Globus pallidus (tissue), 1 donor: ENCODE data around the gene ESPNL.
"Not testable (repeated sequence)": the region's sequence is repeated elsewhere in the genome, so short reads cannot be mapped to it uniquely, and the experiment has no call there.

Experiments used
- DNase-seq: peaks from one replicate; pipeline ENCODE4 v3.0.0-alpha.2; 2015; ENCODE audit warnings: low spot score

The ESPNL gene

DNA sequence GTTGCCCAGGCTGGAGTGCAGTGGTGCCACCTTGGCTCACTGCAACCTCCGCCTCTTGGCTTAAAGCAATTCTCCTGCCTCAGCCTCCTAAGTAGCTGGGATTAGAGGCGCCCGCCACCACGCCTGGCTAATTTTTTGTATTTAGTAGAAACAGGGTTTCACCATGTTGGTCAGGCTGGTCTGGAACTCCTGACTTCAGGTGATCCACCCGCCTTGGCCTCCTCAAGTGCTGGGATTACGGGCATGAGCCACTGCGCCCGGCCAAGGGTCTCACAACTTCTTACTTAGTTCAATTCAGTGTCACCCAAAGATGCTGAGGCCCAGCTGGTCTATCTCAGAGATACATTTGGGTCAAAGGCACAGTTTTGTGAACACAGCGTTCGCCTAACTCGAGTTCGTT, 15.6 kb downstream of the ESPNL start:
- DNase-seq = not testable (repeated sequence)

DNA sequence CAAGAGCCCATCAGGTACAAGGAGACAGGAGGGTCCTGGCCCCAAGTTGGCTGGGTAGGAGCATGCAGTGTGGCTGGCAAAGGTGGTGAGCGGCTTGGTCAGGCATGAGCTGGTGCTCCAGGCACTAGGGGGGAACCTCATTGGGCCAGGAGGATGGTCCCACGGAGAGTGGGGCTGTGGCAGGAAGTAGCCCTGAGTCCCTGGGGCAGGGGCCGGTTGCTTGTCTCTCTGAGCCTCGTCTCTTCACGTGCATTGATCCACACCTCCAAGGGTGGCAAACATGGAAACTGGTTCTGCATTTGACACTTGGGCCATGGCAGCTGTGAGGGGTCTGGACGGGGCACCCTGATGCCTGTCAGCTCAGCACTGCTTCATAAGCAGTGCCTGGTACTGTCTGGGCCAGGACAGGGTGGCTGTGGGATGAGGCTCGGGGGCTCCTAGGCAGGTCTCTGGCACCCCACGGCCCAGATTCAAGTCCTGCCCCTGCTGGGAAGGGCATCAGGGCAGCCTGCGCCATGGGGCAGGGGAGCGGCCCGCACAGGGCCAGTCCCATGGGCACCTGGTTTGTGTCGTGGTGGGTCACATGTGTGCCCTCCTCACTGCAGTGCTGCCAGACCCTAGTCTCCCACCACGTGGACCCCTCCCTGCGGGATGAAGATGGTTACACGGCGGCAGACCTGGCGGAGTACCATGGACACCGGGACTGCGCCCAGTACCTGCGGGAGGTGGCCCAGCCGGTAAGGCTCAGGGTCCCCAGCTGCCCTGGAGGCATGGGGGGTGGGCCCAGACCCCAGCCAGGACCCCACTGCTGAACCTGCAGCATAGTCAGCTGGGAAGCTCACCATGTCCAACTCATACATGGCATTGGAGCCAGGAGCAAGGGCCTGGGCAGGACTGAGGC, 16.4 kb downstream of the ESPNL start:
- no peak for DNase-seq

GRCh38 chr2:238117199-238118154, 17.3 kb downstream of the ESPNL start:
- DNase-seq = no peak

GRCh38 chr2:238119756-238120462, 19.8 kb downstream of the ESPNL start:
- DNase-seq = no peak

- DNase-seq = no peak
These were observed 20.5 kb downstream of the ESPNL start for GRCh38 chr2:238120463-238121298.

GRCh38 chr2:238121511-238122286, 21.6 kb downstream of the ESPNL start:
- DNase-seq = no peak

DNA sequence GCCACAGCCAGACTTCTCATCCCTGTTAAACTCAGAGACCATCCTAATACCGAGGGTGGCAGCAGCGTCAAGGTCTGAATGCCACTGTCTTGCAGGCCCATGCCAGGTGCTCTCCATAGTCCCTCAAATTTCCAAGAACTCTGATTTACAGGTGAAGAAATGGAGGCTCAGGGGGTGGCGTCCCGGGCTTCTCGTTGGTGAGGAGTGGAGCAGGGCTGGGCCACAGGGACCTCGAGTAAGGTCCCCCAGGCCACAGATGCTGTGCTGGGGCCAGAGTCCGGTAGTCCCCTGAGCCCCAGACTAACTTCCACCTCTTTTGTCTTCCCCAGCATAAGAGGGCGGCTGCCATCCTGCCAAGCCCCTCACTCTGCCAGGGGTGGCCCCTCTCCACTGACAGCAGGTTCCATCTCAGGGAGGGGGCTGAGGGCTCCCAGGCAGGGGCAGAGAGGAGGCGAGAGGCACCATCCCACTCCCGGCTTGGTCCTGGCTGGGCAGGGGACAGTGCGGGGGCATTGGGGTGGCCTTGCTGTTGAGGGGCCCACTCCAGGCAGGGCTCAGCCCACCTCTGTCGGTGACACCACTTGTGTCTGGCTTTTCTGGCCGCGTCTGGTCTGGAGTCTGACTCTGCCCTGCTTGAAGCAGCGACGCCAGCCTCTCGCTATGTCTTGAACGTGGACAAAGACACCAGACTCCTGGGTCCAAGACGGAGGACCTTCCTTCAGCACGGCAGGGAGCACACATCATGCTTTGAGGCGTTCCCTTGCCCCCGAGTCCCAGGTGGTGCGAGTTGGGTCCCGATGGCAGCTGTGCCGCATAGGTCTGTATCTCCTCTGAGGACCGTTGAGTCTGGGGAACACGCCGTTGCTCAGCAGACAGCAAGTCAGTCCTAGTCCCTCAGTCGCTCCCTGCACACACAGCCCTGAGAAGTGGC, 22.4 kb downstream of the ESPNL start:
- DNase-seq = no peak

DNA sequence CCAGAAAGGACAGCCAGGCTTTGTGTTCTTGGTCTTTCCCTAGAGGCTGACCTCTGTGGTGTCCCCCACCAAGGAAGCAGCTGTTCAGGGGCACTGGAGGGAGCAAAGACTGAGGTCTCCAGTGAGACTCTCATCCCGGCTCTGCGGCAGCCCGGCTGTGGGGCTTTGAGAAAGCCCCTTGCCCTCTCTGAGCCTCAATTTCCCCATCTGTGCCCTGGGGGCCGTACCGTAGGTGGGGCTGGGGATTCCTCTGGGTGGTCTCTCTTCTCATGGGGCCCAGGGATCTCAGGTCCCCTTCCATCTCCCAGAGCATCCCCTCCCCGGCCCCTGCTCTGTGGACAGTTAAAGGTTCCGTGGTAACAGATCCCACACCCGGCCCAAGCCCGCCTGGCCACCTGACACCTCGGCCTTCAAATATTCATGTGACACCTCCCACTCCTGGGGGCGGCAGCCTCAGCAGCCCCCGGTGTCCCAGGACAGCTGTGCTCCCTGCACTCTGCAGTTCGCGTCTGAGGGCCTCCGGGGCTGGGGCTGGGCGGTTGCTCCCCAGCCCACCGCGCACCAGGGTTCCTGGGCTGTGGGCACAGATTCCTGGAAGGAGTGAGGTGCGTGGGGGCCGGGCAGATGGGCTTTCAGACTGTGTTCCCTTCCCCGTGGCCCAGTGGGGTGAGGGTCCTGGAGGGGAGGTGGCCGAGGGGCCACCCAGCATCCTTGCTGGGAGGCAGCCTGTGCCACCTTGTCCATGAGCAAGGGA, 23.3 kb downstream of the ESPNL start:
- DNase-seq = no peak

- DNase-seq = no peak
These were observed 23.9 kb downstream of the ESPNL start for GRCh38 chr2:238123991-238124470.

- DNase-seq = no peak
These were observed 24.5 kb downstream of the ESPNL start for GRCh38 chr2:238124488-238125126.

DNA sequence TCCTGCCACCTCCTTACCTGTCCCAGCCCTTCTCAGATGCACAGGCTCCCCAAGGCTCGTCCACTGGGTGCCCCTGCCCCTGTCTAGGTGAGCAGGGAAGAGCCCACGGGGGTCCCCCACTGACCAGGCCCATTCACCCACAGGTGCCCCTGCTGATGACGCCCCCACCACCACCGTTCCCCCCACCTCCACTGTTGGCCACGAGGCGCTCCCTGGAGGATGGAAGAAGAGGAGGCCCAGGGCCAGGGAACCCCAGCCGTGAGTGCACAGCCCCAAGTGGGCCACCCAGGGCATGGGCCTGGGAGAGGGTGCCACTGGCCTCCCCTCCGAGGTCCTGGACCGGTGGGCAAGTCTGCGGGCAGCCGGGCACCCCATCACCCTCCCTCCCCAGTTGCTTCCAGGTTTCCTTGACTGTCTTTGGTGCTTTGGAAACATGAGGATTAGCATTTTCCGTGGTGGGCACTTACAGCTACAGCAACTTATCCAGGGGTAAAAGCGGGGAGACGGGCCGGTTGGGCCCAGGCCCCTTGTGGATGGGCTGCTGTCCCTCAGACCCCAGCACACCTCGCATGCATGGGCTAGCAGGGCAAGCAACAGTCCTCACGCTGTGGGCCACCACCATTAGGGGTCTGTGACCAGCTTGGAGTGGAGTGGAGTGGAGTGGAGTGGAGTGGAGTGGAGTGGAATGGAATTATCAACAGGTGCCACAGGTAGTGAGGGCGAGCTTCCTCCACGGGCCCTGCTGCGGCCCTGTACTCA, 25.2 kb downstream of the ESPNL start:
- no peak for DNase-seq

DNA sequence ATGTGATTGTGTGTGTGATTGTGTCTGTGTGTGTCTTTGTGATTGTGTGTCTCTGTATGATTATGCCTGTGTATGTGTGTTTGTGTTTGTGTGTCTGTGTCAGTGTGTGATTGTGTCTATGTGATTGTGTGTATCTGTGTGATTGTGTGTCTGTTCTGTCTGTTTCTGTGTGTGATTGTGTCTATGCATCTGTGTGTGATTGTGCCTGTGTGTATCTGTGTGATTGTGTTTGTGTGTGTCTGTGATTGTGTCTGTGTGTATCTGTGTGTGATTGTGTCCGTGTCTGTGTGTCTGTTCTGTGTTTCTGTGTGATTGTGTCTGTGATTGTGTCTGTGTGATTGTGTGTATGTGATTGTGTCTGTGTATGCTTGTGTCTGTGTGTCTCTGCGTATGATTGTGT, 26.2 kb downstream of the ESPNL start:
- no peak for DNase-seq

DNA sequence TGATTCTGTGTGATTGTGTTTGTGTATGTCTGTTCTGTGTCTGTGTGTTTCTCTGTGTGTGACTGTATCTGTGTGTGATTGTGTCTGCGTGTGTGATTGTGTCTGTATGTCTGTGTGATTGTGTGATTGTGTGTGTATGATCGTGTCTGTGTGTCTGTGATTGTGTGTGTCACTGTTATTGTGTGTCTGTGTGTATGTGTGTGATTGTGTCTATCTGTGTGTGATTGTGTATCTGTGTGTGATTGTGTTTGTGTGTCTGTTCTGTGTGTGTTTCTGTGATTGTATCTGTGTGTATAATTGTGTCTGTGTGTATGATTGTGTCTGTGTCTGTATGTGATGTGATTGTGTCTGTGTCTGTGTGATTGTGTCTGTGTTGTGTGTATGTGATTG, 26.6 kb downstream of the ESPNL start:
- DNase-seq = no peak

DNA sequence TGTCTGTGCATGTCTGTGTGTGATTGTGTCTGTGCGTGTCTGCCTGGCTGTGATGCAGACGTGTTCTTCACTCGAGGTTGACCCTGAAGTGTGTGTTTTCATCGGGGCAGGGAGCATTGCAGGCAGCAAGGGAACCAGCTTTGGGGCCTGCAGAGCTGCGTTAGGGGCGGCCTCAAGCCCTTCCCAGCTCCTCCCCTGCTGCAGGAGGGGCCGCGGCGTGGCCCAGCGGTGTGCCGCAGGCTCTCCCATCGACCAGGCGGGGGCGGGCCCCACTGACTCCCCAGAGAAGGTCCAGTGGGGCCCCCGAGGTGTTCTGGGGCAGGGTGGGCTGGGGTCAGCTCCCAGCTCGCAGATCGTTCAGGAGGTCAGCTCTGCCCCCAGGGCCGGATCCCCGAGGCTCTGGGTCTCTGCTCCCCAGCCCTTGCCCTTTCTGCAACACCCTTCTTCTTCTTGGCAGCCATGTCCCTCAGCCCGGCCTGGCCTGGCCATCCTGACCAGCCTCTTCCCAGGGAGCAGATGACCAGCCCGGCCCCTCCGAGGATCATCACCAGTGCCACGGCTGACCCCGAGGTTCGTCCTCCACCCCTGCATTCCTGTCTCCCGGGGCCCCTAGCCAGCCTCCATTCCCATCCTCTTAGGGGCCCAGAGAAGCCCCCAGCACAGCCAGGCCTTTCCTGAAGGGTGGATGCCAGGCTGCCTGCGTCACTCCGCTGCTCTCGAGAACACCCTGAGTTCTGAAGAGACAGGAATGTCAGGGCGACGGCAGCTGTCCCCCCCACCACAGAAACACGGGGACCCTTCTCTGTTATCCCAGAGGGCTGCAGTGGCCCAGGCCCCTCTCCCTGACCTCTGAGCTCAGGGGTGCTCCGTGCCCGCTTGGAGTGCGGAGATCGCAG, 27.3 kb downstream of the ESPNL start:
- no peak for DNase-seq

- no peak for DNase-seq
These were observed 27.9 kb downstream of the ESPNL start for GRCh38 chr2:238128061-238128440.

GRCh38 chr2:238128534-238129001, 28.4 kb downstream of the ESPNL start:
- DNase-seq = no peak
